Tibial nerve (tissue), 3 donors: ENCODE data around the gene NDUFA6.

Experiments
- CTCF ChIP-seq, 5 experiments: fragments of 200-600 bp in 3 of 5; fragments of 450-650 bp in 2 of 5; sonication (generic) in 3 of 5; IDR thresholded peaks; one replicate each; pipeline ENCODE4 v1.5.1; 2016 to 2019; ENCODE audit warnings: antibody characterized with exemption in 5 of 5, mild to moderate bottlenecking in 3 of 5, moderate library complexity in 2 of 5
- POLR2A ChIP-seq, 2 donors: fragments of 450-650 bp; IDR thresholded peaks; one replicate each; pipeline ENCODE4 v1.6.1; 2017; ENCODE audit warnings: antibody characterized with exemption in 2 of 2, mild to moderate bottlenecking in 2 of 2, moderate library complexity in 2 of 2

- TF ChIP-seq CTCF (IDR thresholded peaks at IDR 0.05) (peak in 1 of 5 experiments; percentile 13), POLR2A (IDR thresholded peaks at IDR 0.05) (no peak)
Measured at GRCh38 chr22:42114721-42115120, 24.1 kb upstream of the NDUFA6 start.
